ENCODE data around the gene IRGQ.
A peak's percentile ranks its signal among the peaks of the same experiment; 100 is the strongest.

IRGQ gene

GRCh38 chr19:43578787-43579186, 17.1 kb downstream of the IRGQ start:
- H3K9ac ChIP-seq (ENCODE audit: low read length) = no peak overlapping the region
- peaks cover 14% of the 10 kb centered on the region for H3K4me1 ChIP-seq (ENCODE audit: control insufficient read depth, insufficient read depth, low read depth, low read length)
- peaks cover 11% of the 10 kb centered on the region for H3K79me1 ChIP-seq (replicated peaks; ENCODE audit: low read length, poor library complexity, severe bottlenecking)
- peaks cover 0 to under 1% of the 10 kb centered on the region in 2 experiments for H3K36me3 ChIP-seq (ENCODE audit: control insufficient read depth in 1 of 2, insufficient read depth in 2 of 2, low read depth in 1 of 2, low read length in 2 of 2)
- H3K23ac ChIP-seq (ENCODE audit: low read length in 2 of 2) = no peak overlapping the region
- no peak overlapping the region for H4K91ac ChIP-seq (ENCODE audit: low read length)
- H3K9me3 ChIP-seq (ENCODE audit: control insufficient read depth, low read length) = no peaks in the 10 kb centered on the region
- H3K4me2 ChIP-seq (ENCODE audit: low read length, poor library complexity, severe bottlenecking) = no peak overlapping the region
- H3K14ac ChIP-seq (ENCODE audit: low read length in 2 of 2) = no peak overlapping the region
- H3K18ac ChIP-seq (ENCODE audit: low read depth in 1 of 2, low read length in 2 of 2) = no peak overlapping the region
- 87% methylated on average over 3 of the region's 3 CpGs for WGBS
- DNase-seq = no peak
- H3K4me3 ChIP-seq (ENCODE audit: insufficient read depth in 1 of 2, low read depth in 1 of 2, low read length in 2 of 2) = no peak overlapping the region
- H3K4ac ChIP-seq (ENCODE audit: low read depth in 1 of 2, low read length in 2 of 2) = no peak overlapping the region
- no peak overlapping the region for H2AK5ac ChIP-seq (ENCODE audit: low read length, severe bottlenecking)
- H3K27ac ChIP-seq (ENCODE audit: low read length, poor library complexity, severe bottlenecking) = no peak overlapping the region
- H2BK12ac ChIP-seq (ENCODE audit: low read length in 2 of 2) = no peak overlapping the region
- H3K27me3 ChIP-seq (ENCODE audit: control insufficient read depth in 1 of 2, insufficient read depth in 1 of 2, low read length in 2 of 2) = no peaks in the 10 kb centered on the region
- H2BK120ac ChIP-seq (ENCODE audit: low read depth, low read length) = no peak overlapping the region
- H2BK15ac ChIP-seq (ENCODE audit: low read depth, poor library complexity, severe bottlenecking) = no peak overlapping the region
- H2BK5ac ChIP-seq (ENCODE audit: low read depth, low read length, poor library complexity, severe bottlenecking) = no peak overlapping the region
- H2AFZ ChIP-seq (ENCODE audit: low read depth, low read length) = no peak overlapping the region
- no peak overlapping the region for H4K8ac ChIP-seq (ENCODE audit: low read length)

- Histone ChIP-seq H3K79me1 (replicated peaks; ENCODE audit: low read length, poor library complexity, severe bottlenecking) (peaks cover 25% of the 10 kb centered on the region), H3K9me3 (ENCODE audit: control insufficient read depth, low read length) (no peaks in the 10 kb centered on the region), H2BK15ac (ENCODE audit: low read depth, poor library complexity, severe bottlenecking) (no peak overlapping the region), H3K23ac (ENCODE audit: low read length in 2 of 2) (no peak overlapping the region), H3K27ac (ENCODE audit: low read length, poor library complexity, severe bottlenecking) (peak overlapping the region; percentile 30), H2AK5ac (ENCODE audit: low read length, severe bottlenecking) (peak overlapping the region; percentile 69), H4K91ac (ENCODE audit: low read length) (peak overlapping the region; percentile 70), H3K18ac (ENCODE audit: low read depth in 1 of 2, low read length in 2 of 2) (peak overlapping the region; percentile 77 to 89), H3K4me2 (ENCODE audit: low read length, poor library complexity, severe bottlenecking) (no peak overlapping the region), H3K36me3 (ENCODE audit: control insufficient read depth in 1 of 2, insufficient read depth in 2 of 2, low read depth in 1 of 2, low read length in 2 of 2) (peaks cover 0 to 20% of the 10 kb centered on the region in 2 experiments), H2AFZ (ENCODE audit: low read depth, low read length) (peak overlapping the region; percentile 67), H2BK5ac (ENCODE audit: low read depth, low read length, poor library complexity, severe bottlenecking) (peak overlapping the region; percentile 19), H3K27me3 (ENCODE audit: control insufficient read depth in 1 of 2, insufficient read depth in 1 of 2, low read length in 2 of 2) (no peaks in the 10 kb centered on the region), H3K4ac (ENCODE audit: low read depth in 1 of 2, low read length in 2 of 2) (peak overlapping the region; percentile 46 to 74), H4K8ac (ENCODE audit: low read length) (peak overlapping the region; percentile 86), H3K9ac (ENCODE audit: low read length) (peak overlapping the region; percentile 100), H2BK12ac (ENCODE audit: low read length in 2 of 2) (peak overlapping the region; percentile 20 to 71), H3K4me1 (ENCODE audit: control insufficient read depth, insufficient read depth, low read depth, low read length) (peaks cover 12% of the 10 kb centered on the region), H3K4me3 (ENCODE audit: insufficient read depth in 1 of 2, low read depth in 1 of 2, low read length in 2 of 2) (peak overlapping the region in 1 of 2 experiments; percentile 100), H2BK120ac (ENCODE audit: low read depth, low read length) (peak overlapping the region; percentile 64), H3K14ac (ENCODE audit: low read length in 2 of 2) (no peak overlapping the region)
- 88% methylated on average over 37 of the region's 37 CpGs for WGBS
- DNase-seq = no peak
These were observed 19.7 kb downstream of the IRGQ start for GRCh38 chr19:43575955-43576878.

GRCh38 chr19:43575156-43575950, 20.6 kb downstream of the IRGQ start, which contains the start of the genes PINLYP and XRCC1:
Gene PINLYP, plus strand, starts transcription at chr19:43575801. Its CDS starts 1,391 bp downstream, at chr19:43577192.
Gene XRCC1, minus strand, starts transcription at chr19:43575527. Its CDS starts 69 bp downstream, at chr19:43575458.
- H2AFZ ChIP-seq (ENCODE audit: low read depth, low read length) = peak within 1 kb of the TSS; percentile 79
- H3K27ac ChIP-seq (ENCODE audit: low read length, poor library complexity, severe bottlenecking) = peak within 1 kb of the TSS; percentile 66
- H3K4me3 ChIP-seq (ENCODE audit: insufficient read depth in 1 of 2, low read depth in 1 of 2, low read length in 2 of 2) = peak within 1 kb of the TSS; percentile 75 to 100
- no peaks in the 10 kb centered on the region for H3K9me3 ChIP-seq (ENCODE audit: control insufficient read depth, low read length)
- H4K8ac ChIP-seq (ENCODE audit: low read length) = peak within 1 kb of the TSS; percentile 86
- peaks cover 33% of the 10 kb centered on the region for H3K79me1 ChIP-seq (replicated peaks; ENCODE audit: low read length, poor library complexity, severe bottlenecking)
- peak within 1 kb of the TSS; percentile 100 for H3K9ac ChIP-seq (ENCODE audit: low read length)
- no peak within 1 kb of the TSS for H2BK15ac ChIP-seq (ENCODE audit: low read depth, poor library complexity, severe bottlenecking)
- peak; percentile 99 for DNase-seq
- WGBS = 2% methylated on average over 42 of the region's 51 CpGs
- peak within 1 kb of the TSS in 1 of 2 experiments; percentile 91 for H3K14ac ChIP-seq (ENCODE audit: low read length in 2 of 2)
- peak within 1 kb of the TSS; percentile 60 for H3K4me2 ChIP-seq (ENCODE audit: low read length, poor library complexity, severe bottlenecking)
- peaks cover 0 to 20% of the 10 kb centered on the region in 2 experiments for H3K36me3 ChIP-seq (ENCODE audit: control insufficient read depth in 1 of 2, insufficient read depth in 2 of 2, low read depth in 1 of 2, low read length in 2 of 2)
- H3K23ac ChIP-seq (ENCODE audit: low read length in 2 of 2) = no peak within 1 kb of the TSS
- peak within 1 kb of the TSS; percentile 64 for H2BK120ac ChIP-seq (ENCODE audit: low read depth, low read length)
- H3K4me1 ChIP-seq (ENCODE audit: control insufficient read depth, insufficient read depth, low read depth, low read length) = peaks cover 12% of the 10 kb centered on the region
- H2AK5ac ChIP-seq (ENCODE audit: low read length, severe bottlenecking) = peak within 1 kb of the TSS; percentile 69
- peak within 1 kb of the TSS; percentile 92 for H2BK5ac ChIP-seq (ENCODE audit: low read depth, low read length, poor library complexity, severe bottlenecking)
- peak within 1 kb of the TSS; percentile 89 to 94 for H3K18ac ChIP-seq (ENCODE audit: low read depth in 1 of 2, low read length in 2 of 2)
- peak within 1 kb of the TSS; percentile 81 for H4K91ac ChIP-seq (ENCODE audit: low read length)
- peak within 1 kb of the TSS; percentile 46 to 74 for H3K4ac ChIP-seq (ENCODE audit: low read depth in 1 of 2, low read length in 2 of 2)
- peak within 1 kb of the TSS; percentile 20 to 71 for H2BK12ac ChIP-seq (ENCODE audit: low read length in 2 of 2)
- no peaks in the 10 kb centered on the region for H3K27me3 ChIP-seq (ENCODE audit: control insufficient read depth in 1 of 2, insufficient read depth in 1 of 2, low read length in 2 of 2)

Measured in mesenchymal stem cell (in vitro differentiated cells and primary cell).